SU-DHL-6 (cell line): ENCODE measurements around the gene CBLN1.

Experiments used
- H2AFZ ChIP-seq: fragments of 200-600 bp; sonication (generic); 2 replicates; pipeline ENCODE4 v1.6.1; 2014; ENCODE audit warnings: low read depth, mild to moderate bottlenecking, moderate library complexity, mixed read lengths, antibody characterized with exemption, low read length; ENCODE audit not compliant: severe bottlenecking
- H3F3A ChIP-seq: fragments of 200-600 bp; shearing (Covaris generic); 2 replicates; pipeline ENCODE4 v1.6.0; 2016; ENCODE audit warnings: antibody characterized with exemption, mild to moderate bottlenecking; ENCODE audit not compliant: insufficient read depth
- H3K27ac ChIP-seq: fragments of 200-600 bp; sonication (generic); 2 replicates; pipeline ENCODE4 v1.5.1; 2016; ENCODE audit warnings: low read depth, mild to moderate bottlenecking, low read length, moderate library complexity, mixed read lengths
- H3K27me3 ChIP-seq: fragments of 200-600 bp; sonication (generic), shearing (Covaris generic); 2 replicates; pipeline ENCODE4 v1.6.0; 2014; ENCODE audit warnings: mild to moderate bottlenecking, low read length
- H3K36me3 ChIP-seq: fragments of 200-600 bp; sonication (generic); 2 replicates; pipeline ENCODE4 v1.6.1; 2014; ENCODE audit warnings: mild to moderate bottlenecking, low read length, mixed read lengths
- H3K4me2 ChIP-seq: fragments of 300-600, 200-600 bp; shearing (Covaris generic), sonication (generic); 2 replicates; pipeline ENCODE4 v1.6.0; 2014; ENCODE audit warnings: low read length, low read depth, mild to moderate bottlenecking; ENCODE audit not compliant: poor library complexity, severe bottlenecking
- H3K4me3 ChIP-seq: fragments of 200-600 bp; sonication (generic); 2 replicates; pipeline ENCODE4 v1.5.1; 2014; ENCODE audit warnings: antibody characterized with exemption, low read length, mild to moderate bottlenecking, mixed read lengths; ENCODE audit not compliant: insufficient read depth, poor library complexity, severe bottlenecking
- H3K79me2 ChIP-seq: fragments of 200-600 bp; sonication (generic); 2 replicates; pipeline ENCODE4 v1.6.1; 2014; ENCODE audit warnings: mild to moderate bottlenecking, low read length, moderate library complexity; ENCODE audit not compliant: insufficient read depth
- H3K9ac ChIP-seq: fragments of 200-600 bp; sonication (generic); 2 replicates; pipeline ENCODE4 v1.7.0; 2014; ENCODE audit warnings: mild to moderate bottlenecking, low read length
- H3K9me2 ChIP-seq: fragments of 200-600 bp; sonication (generic); replicated peaks from 2 replicates; pipeline ENCODE4 v1.6.1; 2014; ENCODE audit warnings: low read length; ENCODE audit not compliant: insufficient read depth
- H3K9me3 ChIP-seq: fragments of 200-600 bp; sonication (generic); 2 replicates; pipeline ENCODE4 v1.6.1; 2014; ENCODE audit warnings: low read length, mixed read lengths; ENCODE audit not compliant: insufficient read depth
- H4K20me1 ChIP-seq: fragments of 200-600 bp; sonication (generic); 2 replicates; pipeline ENCODE4 v1.6.1; 2014; ENCODE audit warnings: low read depth, mild to moderate bottlenecking, antibody characterized with exemption, low read length, moderate library complexity, mixed read lengths
- EZH2phosphoT487 ChIP-seq: fragments of 200-600 bp; sonication (generic), shearing (Covaris generic); conservative IDR thresholded peaks from 2 replicates; pipeline ENCODE4 v1.6.1; 2018; ENCODE audit warnings: mild to moderate bottlenecking, antibody characterized with exemption, low read length, moderate library complexity, mixed read lengths
- TF ChIP-seq, protein P1 (sequence below): fragments of 200-600 bp; sonication (generic); IDR thresholded peaks from one replicate; pipeline ENCODE4 v1.5.1; 2017; ENCODE audit warnings: antibody characterized with exemption, mild to moderate bottlenecking, low read length, moderate library complexity; ENCODE audit not compliant: insufficient read depth, poor library complexity, severe bottlenecking

CBLN1 gene

DNA sequence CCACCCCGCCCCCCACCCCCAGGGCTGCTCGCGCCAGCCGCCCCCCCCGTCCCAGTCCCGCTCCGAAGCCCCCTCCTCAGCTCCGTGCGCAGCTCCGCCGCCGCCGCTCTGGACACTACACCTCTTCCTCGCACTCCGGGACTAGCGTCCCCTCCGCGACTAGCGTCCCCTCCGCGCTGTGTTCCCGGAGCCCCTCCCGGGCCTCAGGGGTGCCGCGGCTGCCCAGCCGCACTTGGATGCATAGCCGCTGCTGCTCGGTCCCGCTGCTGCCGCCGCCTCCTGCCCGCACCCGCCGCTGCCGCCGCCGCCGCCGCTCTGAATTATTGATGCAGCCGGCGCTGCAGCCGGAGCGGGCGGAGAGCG is at the start of gene CBLN1:
Gene CBLN1, minus strand, starts transcription at position 359 of the 363 bp plus-strand sequence. CDS start 373 bp downstream, outside the sequence.
- Histone ChIP-seq H3K4me2 (no peak within 1 kb of the TSS), H4K20me1 (no peaks in the 10 kb centered on the region), H3K9me3 (no peaks in the 10 kb centered on the region), H3K27ac (no peak within 1 kb of the TSS), H3F3A (no peaks in the 10 kb centered on the region), H3K79me2 (no peaks in the 10 kb centered on the region), H3K9ac (no peak within 1 kb of the TSS), H3K9me2 (no peaks in the 10 kb centered on the region), H2AFZ (no peak within 1 kb of the TSS), H3K4me3 (no peak within 1 kb of the TSS), H3K27me3 (no peaks in the 10 kb centered on the region), H3K36me3 (no peaks in the 10 kb centered on the region)
- TF ChIP-seq, protein P1, sequence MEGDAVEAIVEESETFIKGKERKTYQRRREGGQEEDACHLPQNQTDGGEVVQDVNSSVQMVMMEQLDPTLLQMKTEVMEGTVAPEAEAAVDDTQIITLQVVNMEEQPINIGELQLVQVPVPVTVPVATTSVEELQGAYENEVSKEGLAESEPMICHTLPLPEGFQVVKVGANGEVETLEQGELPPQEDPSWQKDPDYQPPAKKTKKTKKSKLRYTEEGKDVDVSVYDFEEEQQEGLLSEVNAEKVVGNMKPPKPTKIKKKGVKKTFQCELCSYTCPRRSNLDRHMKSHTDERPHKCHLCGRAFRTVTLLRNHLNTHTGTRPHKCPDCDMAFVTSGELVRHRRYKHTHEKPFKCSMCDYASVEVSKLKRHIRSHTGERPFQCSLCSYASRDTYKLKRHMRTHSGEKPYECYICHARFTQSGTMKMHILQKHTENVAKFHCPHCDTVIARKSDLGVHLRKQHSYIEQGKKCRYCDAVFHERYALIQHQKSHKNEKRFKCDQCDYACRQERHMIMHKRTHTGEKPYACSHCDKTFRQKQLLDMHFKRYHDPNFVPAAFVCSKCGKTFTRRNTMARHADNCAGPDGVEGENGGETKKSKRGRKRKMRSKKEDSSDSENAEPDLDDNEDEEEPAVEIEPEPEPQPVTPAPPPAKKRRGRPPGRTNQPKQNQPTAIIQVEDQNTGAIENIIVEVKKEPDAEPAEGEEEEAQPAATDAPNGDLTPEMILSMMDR, result no peak
- no peak for TF ChIP-seq EZH2phosphoT487

DNA sequence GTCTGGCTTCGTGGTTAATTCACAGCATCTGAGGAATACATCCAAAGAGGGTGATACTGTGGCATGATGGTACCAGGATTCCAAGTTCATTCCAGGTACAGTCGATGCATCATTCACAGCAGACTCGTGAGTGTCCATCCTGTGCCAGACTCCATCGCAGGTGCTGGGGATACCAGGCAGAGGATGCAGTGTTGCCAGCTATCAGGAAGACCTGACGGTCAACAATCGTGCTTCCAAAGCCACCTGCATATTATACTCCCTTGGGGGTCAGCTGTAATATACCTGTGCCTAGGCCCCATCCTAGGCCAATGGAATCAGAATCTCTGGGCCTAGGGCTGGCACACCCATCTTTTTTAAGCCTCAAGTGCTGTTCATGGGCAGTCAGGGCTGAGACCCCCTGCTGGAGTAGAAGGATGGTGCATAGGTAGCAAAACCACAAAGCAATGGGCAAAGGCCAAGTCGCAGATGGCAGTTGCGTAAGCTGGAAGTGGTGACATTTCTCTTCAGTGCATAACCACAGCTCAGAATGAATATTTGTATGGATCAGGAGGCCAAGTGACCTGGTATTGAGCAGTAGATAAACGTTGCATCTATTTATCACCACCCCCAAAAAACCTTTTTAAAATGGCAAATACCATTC is 49.0 kb upstream of the CBLN1 start:
- Histone ChIP-seq H3F3A (no peaks in the 10 kb centered on the region), H3K79me2 (no peaks in the 10 kb centered on the region), H3K27me3 (no peaks in the 10 kb centered on the region), H3K9me2 (no peaks in the 10 kb centered on the region), H3K27ac (no peak overlapping the region), H3K36me3 (no peaks in the 10 kb centered on the region), H3K4me3 (no peak overlapping the region), H3K4me2 (no peak overlapping the region), H2AFZ (no peak overlapping the region), H3K9me3 (no peaks in the 10 kb centered on the region), H4K20me1 (no peaks in the 10 kb centered on the region), H3K9ac (no peak overlapping the region)
- TF ChIP-seq EZH2phosphoT487, result no peak
- TF ChIP-seq, protein P1, result no peak

DNA sequence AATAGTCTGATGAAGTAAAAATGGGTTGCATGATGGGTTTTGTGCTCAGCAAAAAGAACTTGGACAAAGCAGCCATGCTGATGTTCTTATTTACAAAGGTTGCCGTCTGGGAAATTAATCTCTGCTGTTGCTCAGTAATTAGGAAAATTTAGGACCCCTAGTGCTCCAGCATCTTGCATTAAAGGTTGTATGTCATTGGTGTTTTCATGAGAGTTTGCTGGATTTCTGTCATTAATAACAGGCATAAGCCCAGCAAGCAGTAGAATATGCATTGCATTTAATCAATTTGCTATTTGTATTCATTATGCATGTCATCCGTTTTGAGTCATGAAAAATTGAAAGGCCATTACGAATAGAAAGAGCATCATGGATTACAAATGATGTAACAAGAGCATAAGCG is 46.7 kb upstream of the CBLN1 start:
- Histone ChIP-seq H3K27ac (no peak overlapping the region), H3K4me2 (no peak overlapping the region), H3K9ac (no peak overlapping the region), H3K36me3 (no peaks in the 10 kb centered on the region), H3K9me2 (no peaks in the 10 kb centered on the region), H4K20me1 (no peaks in the 10 kb centered on the region), H3K4me3 (no peak overlapping the region), H3K27me3 (no peaks in the 10 kb centered on the region), H2AFZ (no peak overlapping the region), H3K79me2 (no peaks in the 10 kb centered on the region), H3F3A (no peaks in the 10 kb centered on the region), H3K9me3 (no peaks in the 10 kb centered on the region)
- no peak for TF ChIP-seq EZH2phosphoT487
- TF ChIP-seq, protein P1, result no peak
